ENCODE results near the gene NSDHL.
A peak's percentile ranks its signal among the peaks of the same experiment; 100 is the strongest.
"Not testable (repeated sequence)": the region's sequence is repeated elsewhere in the genome, so short reads cannot be mapped to it uniquely, and the experiment has no call there.

NSDHL gene

DNA sequence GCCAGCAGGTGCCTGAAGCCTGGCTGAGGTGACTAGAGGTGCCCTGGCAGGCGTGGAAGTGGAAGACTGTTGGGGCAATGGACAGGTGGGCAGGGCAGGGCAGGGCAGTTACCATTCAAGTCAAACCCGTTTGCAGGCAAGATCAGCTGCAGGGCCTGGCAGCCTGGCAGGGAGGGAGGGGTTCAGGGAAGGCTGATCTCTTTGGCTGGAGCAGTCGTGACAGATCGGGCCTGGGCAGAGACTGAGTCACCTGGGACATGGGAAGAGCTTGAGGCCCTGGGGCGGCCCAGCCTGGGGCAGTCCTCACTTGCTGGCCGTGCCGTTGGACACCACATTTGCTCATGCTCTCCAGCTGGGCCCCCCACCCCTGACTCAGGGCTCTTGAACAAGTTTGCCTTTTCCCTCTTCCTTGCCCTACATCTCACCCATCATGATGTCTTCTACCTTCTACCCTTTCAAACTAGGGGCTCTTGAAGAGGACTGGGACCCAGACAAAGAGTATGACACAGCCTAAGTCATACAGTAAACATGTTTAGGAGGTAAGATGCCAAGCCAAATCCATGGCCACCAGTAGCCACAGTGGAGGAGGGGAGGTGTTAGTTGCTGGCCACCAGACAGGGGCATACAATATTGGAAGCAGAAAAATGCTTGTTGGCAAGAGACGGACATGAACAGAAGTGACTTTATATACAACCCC lies 65.0 kb downstream of the NSDHL start:
- DNase-seq: no peak

GRCh38 chrX:152896450-152896849 lies 65.6 kb downstream of the NSDHL start:
- DNase-seq: no peak

DNA sequence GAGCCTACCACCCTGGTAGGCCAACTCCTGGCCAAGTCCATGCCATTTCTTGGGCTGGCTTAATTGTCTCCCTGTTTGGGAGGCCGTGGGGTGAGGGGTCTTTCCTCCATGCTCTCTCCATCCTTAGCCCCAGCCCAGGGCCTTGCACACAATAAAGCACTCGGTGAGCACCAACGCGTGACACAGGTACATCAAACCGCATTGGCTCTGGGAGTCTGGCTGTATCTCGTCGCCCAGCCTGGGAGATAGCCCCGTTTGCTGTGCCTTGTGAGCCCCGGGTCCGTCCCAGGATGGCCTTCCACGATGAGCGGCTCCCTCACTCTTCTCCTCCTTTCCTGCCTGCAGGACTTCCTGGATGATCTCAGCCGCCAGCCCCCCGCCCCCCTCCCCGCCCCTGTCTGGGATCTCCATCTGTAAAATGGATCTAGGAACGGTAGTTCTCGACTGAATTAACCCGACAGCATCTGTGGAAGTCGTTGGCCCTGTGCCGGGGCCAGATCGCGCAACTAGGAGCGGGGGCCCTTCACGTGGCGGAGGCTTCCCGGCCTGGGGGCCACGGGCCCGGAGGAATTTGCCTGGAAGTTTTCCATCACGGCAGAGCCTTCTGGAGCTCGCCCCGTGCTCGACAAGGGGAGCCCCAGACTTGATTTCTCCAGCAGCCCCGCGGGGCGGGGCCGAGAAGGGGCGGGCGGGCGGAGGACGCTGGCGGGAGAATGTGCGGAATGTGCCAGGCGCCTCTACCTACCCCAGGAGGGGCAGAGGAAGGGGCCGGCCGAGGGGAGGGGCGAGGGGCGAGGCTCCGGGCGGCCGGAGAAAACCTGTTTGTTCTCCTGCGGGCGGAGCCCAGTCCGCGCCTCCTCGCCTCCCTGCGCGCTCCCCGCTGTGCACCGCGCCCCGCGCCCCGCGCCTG lies 66.6 kb downstream of the NSDHL start, which contains the start of gene ZNF185:
TSS of gene ZNF185 (plus strand) at position 846 of the 910 bp plus-strand sequence. CDS start 16,423 bp downstream, outside the sequence.
- DNase-seq: peak in 1 of 3 experiments; percentile 12

DNA sequence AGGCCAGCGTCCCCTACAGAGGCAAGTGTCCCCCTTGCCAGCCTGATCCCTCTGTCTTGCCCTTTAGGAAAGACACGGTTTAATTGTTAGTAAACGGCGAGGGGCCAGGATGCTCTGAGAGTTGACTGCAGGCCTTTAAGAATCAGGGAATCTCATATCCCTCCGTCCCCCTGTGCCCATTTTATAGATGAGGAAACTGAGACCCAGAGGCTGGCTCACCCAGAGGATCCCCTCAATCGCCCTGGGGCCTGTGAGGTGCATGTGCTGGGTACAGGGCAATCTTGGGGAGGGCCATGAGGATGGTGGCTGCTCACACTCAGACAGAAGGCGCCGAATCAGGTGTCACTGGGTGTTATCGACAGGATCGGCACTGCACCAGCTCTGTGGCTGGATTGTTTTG lies 67.6 kb downstream of the NSDHL start:
- no peak for DNase-seq

- no peak for DNase-seq
These were observed 68.4 kb downstream of the NSDHL start for GRCh38 chrX:152899111-152899873.

GRCh38 chrX:152899874-152900719 lies 69.2 kb downstream of the NSDHL start:
- DNase-seq: no peak

DNA sequence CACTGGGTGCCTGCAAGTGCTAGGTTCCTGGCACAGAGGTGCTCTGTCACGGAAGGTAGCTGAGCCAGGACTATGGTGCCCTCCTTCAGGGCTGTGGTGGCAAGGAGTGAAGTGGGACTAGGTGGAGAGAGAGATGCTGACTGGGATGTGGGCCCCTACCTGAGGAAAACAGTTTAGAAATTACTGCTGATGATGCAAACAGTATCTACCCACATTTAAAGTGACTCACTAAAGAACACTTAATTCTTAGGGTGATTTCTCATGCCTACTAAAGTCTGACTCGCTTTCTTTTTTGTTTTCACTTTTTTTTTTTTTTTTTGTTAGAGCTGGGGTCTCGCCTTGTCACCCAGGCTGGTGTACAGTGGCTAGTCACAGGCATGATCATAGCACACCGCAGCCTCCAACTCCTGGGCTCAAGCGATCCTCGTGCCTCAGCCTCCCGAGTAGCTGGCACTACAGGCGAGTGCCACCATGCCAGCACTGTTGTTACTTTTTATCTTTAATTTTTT lies 70.1 kb downstream of the NSDHL start:
- no peak for DNase-seq

- DNase-seq: peak in 2 of 3 experiments; percentile 8 to 19
These were observed 71.1 kb downstream of the NSDHL start for GRCh38 chrX:152901816-152902501.

- DNase-seq: no peak
These were observed 71.6 kb downstream of the NSDHL start for GRCh38 chrX:152902502-152902820.

GRCh38 chrX:152903589-152903988 lies 72.7 kb downstream of the NSDHL start:
- DNase-seq: no peak

DNA sequence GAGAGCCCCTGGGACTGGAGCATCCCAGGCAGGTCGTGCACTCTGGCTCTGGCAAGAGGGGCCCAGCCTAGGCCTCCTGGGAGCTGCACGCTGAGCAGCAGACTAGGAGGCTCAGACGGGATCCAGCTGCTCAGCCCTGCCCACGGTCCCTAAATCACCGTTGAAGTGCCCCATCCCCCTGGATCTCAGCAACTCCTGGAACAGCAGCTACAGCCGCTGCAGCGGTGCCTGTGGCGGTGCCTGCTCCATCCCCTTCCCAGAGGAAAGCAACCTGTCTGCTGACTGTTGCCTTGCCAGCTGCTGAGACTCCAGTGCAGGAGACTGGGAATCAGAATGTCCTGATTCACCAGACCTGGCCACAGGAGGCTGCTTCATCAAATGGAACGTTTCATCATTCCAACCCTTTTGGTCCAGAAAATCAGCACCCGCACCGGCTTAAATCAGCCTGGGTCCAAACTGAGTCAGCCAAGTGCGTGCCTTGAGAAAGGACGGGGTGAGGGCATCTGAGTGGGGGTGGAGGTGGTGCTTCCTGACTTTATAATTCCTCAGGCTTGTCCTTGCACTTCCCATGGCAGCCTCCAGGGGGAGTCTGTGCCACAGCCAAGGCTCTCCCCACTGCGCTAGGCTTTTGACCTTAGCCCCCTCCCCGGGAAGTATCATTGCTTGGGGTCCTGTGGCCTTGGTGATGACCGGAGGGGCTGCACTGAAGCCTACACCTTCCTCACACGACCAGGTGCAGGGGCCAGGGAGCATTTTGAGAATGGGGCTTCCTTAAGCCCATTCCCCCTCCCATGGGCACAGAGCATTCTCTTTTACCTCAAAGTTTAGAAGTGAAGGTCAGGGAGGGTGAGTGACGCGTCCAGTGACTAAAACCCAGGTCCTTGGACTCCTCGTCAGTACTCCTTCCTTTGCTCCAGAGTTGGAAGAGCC lies 73.6 kb downstream of the NSDHL start:
- DNase-seq: peak; percentile 30 to 55 (median 31)

DNA sequence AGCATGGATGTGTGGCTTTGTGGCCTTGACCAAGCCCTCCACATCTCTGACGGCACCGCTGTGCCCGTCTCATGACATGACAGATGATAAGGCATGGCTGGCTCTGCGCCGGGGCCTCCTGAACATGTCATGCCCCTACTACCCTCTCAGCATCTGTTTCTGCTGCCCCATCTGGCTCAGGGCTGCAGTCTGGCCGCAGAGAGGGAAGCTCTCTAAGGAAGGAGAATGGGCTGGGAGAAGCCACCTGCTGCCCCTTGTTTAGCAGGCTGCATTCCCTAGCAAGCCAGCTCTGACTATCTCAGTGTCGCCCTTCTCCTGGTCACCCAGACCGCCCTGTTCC lies 74.2 kb downstream of the NSDHL start:
- no peak for DNase-seq

- DNase-seq: peak in 2 of 3 experiments; percentile 48 to 73
These were observed 76.3 kb downstream of the NSDHL start for GRCh38 chrX:152907084-152907651.

DNA sequence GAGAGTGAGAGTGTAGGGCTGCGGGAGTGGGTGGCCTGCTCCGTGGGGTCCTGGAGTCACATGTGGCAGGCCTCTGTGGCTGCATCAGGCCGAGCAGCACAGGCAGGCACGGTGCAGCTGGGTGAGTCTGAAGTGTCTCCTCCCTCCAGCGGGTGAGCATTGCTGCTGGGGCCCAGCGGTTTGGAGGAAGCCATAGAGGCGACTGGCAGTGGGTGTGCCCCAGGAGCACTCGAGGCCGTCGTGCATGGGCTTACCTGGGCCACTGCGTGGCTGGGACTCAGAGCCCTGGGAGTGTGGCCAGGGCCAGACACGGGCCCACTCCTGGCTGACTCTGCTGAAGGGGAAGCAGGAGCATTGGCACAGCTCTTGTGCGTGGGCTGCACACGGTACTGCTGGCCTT lies 77.6 kb downstream of the NSDHL start:
- no peak for DNase-seq

GRCh38 chrX:152910018-152910417 lies 79.2 kb downstream of the NSDHL start:
- DNase-seq: not testable (repeated sequence)

- DNase-seq: no peak
These were observed 81.2 kb downstream of the NSDHL start for GRCh38 chrX:152912106-152912505.

GRCh38 chrX:152912641-152913040 lies 81.8 kb downstream of the NSDHL start:
- no peak for DNase-seq

GRCh38 chrX:152913346-152913745 lies 82.5 kb downstream of the NSDHL start:
- no peak for DNase-seq

GRCh38 chrX:152913910-152914309 lies 83.0 kb downstream of the NSDHL start:
- DNase-seq: no peak

Measured in NCI-H1417 (cell line).